ENCODE measurements around the gene LAMB3.

Gene LAMB3

GRCh38 chr1:209617047-209617673, 35.1 kb downstream of the LAMB3 start:
- DNase-seq, result no peak

GRCh38 chr1:209616366-209617046, 35.7 kb downstream of the LAMB3 start:
- DNase-seq, result no peak

- DNase-seq, result no peak
Observed at GRCh38 chr1:209614906-209615305, 37.3 kb downstream of the LAMB3 start.

- DNase-seq, result no peak
Observed at GRCh38 chr1:209614151-209614420, 38.1 kb downstream of the LAMB3 start.

GRCh38 chr1:209613400-209614150, 38.6 kb downstream of the LAMB3 start:
- DNase-seq, result no peak

- DNase-seq, result no peak
Observed at GRCh38 chr1:209612646-209613399, 39.4 kb downstream of the LAMB3 start.

- DNase-seq, result no peak
Observed at GRCh38 chr1:209611771-209612570, 40.3 kb downstream of the LAMB3 start.

- DNase-seq, result no peak
Observed at GRCh38 chr1:209610631-209610905, 41.7 kb downstream of the LAMB3 start.

- DNase-seq, result no peak
Observed at GRCh38 chr1:209609791-209610630, 42.2 kb downstream of the LAMB3 start.

GRCh38 chr1:209609041-209609790, 43.0 kb downstream of the LAMB3 start:
- DNase-seq, result no peak

- DNase-seq, result no peak
Observed at GRCh38 chr1:209607795-209608178, 44.4 kb downstream of the LAMB3 start.

GRCh38 chr1:209607102-209607794, 45.0 kb downstream of the LAMB3 start:
- DNase-seq, result peak; percentile 37

- no peak for DNase-seq
Observed at GRCh38 chr1:209603877-209604276, 48.3 kb downstream of the LAMB3 start.

GRCh38 chr1:209601809-209602657, 50.2 kb downstream of the LAMB3 start:
- peak; percentile 34 for DNase-seq

- DNase-seq, result no peak
Observed at GRCh38 chr1:209600541-209600940, 51.7 kb downstream of the LAMB3 start.

- DNase-seq, result no peak
Observed at GRCh38 chr1:209598227-209598626, 54.0 kb downstream of the LAMB3 start.

GRCh38 chr1:209597499-209597898, 54.7 kb downstream of the LAMB3 start:
- no peak for DNase-seq

GRCh38 chr1:209595599-209596285, 56.5 kb downstream of the LAMB3 start:
- no peak for DNase-seq

GRCh38 chr1:209595028-209595427, 57.2 kb downstream of the LAMB3 start:
- no peak for DNase-seq

Data from activated naive CD4-positive, alpha-beta T cell treated with anti-CD3 and anti-CD28 coated beads, Interleukin-2, amount 50 U/mL, for 16 hours (primary cell).